GM23338 (cell line): ENCODE measurements around the gene LOC101059915.

Source experiments
- EZH2phosphoT487 ChIP-seq: fragments of 200-600 bp; sonication (generic); IDR thresholded peaks from one replicate; pipeline ENCODE4 v1.8.1; 2018; ENCODE audit warnings: antibody characterized with exemption; ENCODE audit not compliant: unreplicated experiment
- POLR2AphosphoS5 ChIP-seq: IDR thresholded peaks from 2 replicates; pipeline ENCODE4 v1.6.1; 2016; ENCODE audit warnings: antibody characterized with exemption, low read depth
- TF ChIP-seq, protein P1 (sequence below), 2 experiments: fragments of 200-600 bp in 1 of 2; sonication (generic) in 1 of 2; conservative IDR thresholded peaks; 2 replicates each; pipeline versions ENCODE4 v1.5.1 to v1.6.1; 2016 to 2017; ENCODE audit warnings: antibody characterized with exemption in 2 of 2, low read depth in 2 of 2, mild to moderate bottlenecking in 2 of 2, moderate library complexity in 1 of 2

GRCh38 chrX:71661919-71662318 lies 5.4 kb upstream of the LOC101059915 start:
- TF ChIP-seq EZH2phosphoT487 (no peak), POLR2AphosphoS5 (no peak)
- TF ChIP-seq, protein P1, sequence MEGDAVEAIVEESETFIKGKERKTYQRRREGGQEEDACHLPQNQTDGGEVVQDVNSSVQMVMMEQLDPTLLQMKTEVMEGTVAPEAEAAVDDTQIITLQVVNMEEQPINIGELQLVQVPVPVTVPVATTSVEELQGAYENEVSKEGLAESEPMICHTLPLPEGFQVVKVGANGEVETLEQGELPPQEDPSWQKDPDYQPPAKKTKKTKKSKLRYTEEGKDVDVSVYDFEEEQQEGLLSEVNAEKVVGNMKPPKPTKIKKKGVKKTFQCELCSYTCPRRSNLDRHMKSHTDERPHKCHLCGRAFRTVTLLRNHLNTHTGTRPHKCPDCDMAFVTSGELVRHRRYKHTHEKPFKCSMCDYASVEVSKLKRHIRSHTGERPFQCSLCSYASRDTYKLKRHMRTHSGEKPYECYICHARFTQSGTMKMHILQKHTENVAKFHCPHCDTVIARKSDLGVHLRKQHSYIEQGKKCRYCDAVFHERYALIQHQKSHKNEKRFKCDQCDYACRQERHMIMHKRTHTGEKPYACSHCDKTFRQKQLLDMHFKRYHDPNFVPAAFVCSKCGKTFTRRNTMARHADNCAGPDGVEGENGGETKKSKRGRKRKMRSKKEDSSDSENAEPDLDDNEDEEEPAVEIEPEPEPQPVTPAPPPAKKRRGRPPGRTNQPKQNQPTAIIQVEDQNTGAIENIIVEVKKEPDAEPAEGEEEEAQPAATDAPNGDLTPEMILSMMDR (conservative IDR thresholded peaks at IDR 0.05; ENCODE audit: low read depth in 2 of 2), result no peak
